SK-N-SH (cell line): ENCODE data around the gene RALA.
A peak's percentile ranks its signal among the peaks of the same experiment; 100 is the strongest.

Source experiments
- CTCF ChIP-seq: fragments of 200-600 bp; sonication (generic); IDR thresholded peaks from 2 replicates; pipeline ENCODE4 v1.6.1; 2017; ENCODE audit warnings: antibody characterized with exemption, mild to moderate bottlenecking, moderate library complexity
- EZH2phosphoT487 ChIP-seq: fragments of 200-600 bp; sonication (generic); IDR thresholded peaks from 2 replicates; pipeline ENCODE4 v1.6.1; 2017; ENCODE audit warnings: low read depth, mixed run types, mild to moderate bottlenecking, antibody characterized with exemption, moderate library complexity, borderline replicate concordance
- GATA2 ChIP-seq: sonication (generic); formaldehyde crosslinking; IDR thresholded peaks from 2 replicates; pipeline ENCODE4 v1.5.0; 2020; ENCODE audit warnings: mild to moderate bottlenecking, missing genetic modification reagents
- NFIC ChIP-seq: IDR thresholded peaks from 2 replicates; pipeline ENCODE4 v1.4.0; 2012; ENCODE audit warnings: borderline replicate concordance
- NRF1 ChIP-seq: IDR thresholded peaks from 2 replicates; pipeline ENCODE4 v1.6.1; 2012; ENCODE audit warnings: low read depth, mild to moderate bottlenecking, low read length
- POLR2AphosphoS5 ChIP-seq: IDR thresholded peaks from 2 replicates; pipeline ENCODE4 v1.6.1; 2012; ENCODE audit warnings: low read depth, low read length
- RAD21 ChIP-seq: IDR thresholded peaks from 2 replicates; pipeline ENCODE4 v1.6.1; 2012; ENCODE audit warnings: mild to moderate bottlenecking, low read length
- SMC3 ChIP-seq: IDR thresholded peaks from 2 replicates; pipeline ENCODE4 v1.6.1; 2012; ENCODE audit warnings: low read depth, low read length, improper control_type of control experiment
- TAF1 ChIP-seq: IDR thresholded peaks from 2 replicates; pipeline ENCODE4 v1.6.1; 2012; ENCODE audit warnings: low read depth, mild to moderate bottlenecking, low read length, moderate library complexity, borderline replicate concordance
- TEAD4 ChIP-seq: IDR thresholded peaks from 2 replicates; pipeline ENCODE4 v1.4.0; 2012; ENCODE audit warnings: mild to moderate bottlenecking, borderline replicate concordance; ENCODE audit not compliant: insufficient read depth
- TF ChIP-seq, protein P1 (sequence below): IDR thresholded peaks from 2 replicates; pipeline ENCODE4 v1.4.0; 2012; ENCODE audit warnings: low read depth
- TF ChIP-seq, protein P2 (sequence below): IDR thresholded peaks from 2 replicates; pipeline ENCODE4 v1.4.0; 2012; ENCODE audit warnings: low read depth, borderline replicate concordance
- TF ChIP-seq, protein P3 (sequence below): IDR thresholded peaks from 2 replicates; pipeline ENCODE4; 2012
- TF ChIP-seq, protein P4 (sequence below): fragments of 150-350 bp; IDR thresholded peaks from 2 replicates; pipeline ENCODE4 v1.6.1; 2016; ENCODE audit warnings: mild to moderate bottlenecking, low read depth, low read length

- TF ChIP-seq CTCF (no peak), RAD21 (no peak), EZH2phosphoT487 (no peak), TAF1 (no peak), NRF1 (no peak), TEAD4 (no peak; the same call in 1 of the 2 replicates), POLR2AphosphoS5 (no peak), GATA2 (CRISPR knock-in tag) (no peak), NFIC (no peak), SMC3 (no peak)
- TF ChIP-seq, protein P1, sequence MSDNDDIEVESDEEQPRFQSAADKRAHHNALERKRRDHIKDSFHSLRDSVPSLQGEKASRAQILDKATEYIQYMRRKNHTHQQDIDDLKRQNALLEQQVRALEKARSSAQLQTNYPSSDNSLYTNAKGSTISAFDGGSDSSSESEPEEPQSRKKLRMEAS, result 0 out of 2 replicates have a peak, but pooled peaks have one; percentile 26
- TF ChIP-seq, protein P2, sequence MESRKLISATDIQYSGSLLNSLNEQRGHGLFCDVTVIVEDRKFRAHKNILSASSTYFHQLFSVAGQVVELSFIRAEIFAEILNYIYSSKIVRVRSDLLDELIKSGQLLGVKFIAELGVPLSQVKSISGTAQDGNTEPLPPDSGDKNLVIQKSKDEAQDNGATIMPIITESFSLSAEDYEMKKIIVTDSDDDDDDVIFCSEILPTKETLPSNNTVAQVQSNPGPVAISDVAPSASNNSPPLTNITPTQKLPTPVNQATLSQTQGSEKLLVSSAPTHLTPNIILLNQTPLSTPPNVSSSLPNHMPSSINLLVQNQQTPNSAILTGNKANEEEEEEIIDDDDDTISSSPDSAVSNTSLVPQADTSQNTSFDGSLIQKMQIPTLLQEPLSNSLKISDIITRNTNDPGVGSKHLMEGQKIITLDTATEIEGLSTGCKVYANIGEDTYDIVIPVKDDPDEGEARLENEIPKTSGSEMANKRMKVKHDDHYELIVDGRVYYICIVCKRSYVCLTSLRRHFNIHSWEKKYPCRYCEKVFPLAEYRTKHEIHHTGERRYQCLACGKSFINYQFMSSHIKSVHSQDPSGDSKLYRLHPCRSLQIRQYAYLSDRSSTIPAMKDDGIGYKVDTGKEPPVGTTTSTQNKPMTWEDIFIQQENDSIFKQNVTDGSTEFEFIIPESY, result no peak
- TF ChIP-seq, protein P3, sequence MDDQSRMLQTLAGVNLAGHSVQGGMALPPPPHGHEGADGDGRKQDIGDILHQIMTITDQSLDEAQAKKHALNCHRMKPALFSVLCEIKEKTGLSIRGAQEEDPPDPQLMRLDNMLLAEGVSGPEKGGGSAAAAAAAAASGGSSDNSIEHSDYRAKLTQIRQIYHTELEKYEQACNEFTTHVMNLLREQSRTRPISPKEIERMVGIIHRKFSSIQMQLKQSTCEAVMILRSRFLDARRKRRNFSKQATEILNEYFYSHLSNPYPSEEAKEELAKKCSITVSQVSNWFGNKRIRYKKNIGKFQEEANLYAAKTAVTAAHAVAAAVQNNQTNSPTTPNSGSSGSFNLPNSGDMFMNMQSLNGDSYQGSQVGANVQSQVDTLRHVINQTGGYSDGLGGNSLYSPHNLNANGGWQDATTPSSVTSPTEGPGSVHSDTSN, result peak; percentile 36; the same call in 1 of the 2 replicates
- TF ChIP-seq, protein P4, sequence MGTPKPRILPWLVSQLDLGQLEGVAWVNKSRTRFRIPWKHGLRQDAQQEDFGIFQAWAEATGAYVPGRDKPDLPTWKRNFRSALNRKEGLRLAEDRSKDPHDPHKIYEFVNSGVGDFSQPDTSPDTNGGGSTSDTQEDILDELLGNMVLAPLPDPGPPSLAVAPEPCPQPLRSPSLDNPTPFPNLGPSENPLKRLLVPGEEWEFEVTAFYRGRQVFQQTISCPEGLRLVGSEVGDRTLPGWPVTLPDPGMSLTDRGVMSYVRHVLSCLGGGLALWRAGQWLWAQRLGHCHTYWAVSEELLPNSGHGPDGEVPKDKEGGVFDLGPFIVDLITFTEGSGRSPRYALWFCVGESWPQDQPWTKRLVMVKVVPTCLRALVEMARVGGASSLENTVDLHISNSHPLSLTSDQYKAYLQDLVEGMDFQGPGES, result no peak
Observed at GRCh38 chr7:39749177-39749576, 125.8 kb downstream of the RALA start.
